ENCODE measurements around the gene COQ8B. TPM values are rescaled to one million over a fixed set of nuclear protein-coding genes. Genes with fewer than 3 reads are reported as not detected.

Gene COQ8B
- polyA plus RNA-seq, 1 donor (not counting 4 experiments of a cell fraction or from before 2014, with no cell fraction given) = 11.0 TPM

DNA sequence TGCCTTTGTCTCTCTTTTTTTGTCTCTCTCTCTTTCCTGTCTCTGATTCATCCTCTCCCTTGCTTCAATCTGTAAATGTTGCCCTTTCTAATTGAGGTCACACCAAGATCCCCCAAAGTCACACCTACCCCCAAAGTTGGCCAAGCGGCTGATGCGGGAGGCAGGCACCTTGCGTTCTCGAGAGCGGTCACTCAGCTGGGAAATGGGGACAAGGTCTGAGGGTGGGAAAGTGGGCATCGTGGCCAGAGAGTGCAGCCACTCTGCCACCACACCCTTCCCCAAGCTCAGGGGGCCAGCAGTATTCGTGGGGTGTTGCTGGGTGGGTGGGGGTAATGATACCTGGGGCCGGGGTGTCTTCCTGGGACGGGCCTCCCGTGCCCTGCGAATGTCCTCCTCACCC, 2.7 kb downstream of the COQ8B start:
- no peaks in the 10 kb centered on the region for H3K9me1 ChIP-seq (ENCODE audit: control insufficient read depth, extremely low read depth, insufficient read depth, low read length)
- dilution Hi-C loops (cut with MboI; ENCODE audit: extremely low pct_ligation_motif_present, low sequenced_read_pairs) = no loop called here
- peaks cover 18% of the 10 kb centered on the region for H3K79me2 ChIP-seq (ENCODE audit: control insufficient read depth, insufficient read depth, low read length)
- peaks cover 7% of the 10 kb centered on the region in 2 experiments for H3K36me3 ChIP-seq (ENCODE audit: control insufficient read depth in 2 of 2, extremely low read depth in 1 of 2, insufficient read depth in 2 of 2, low read length in 2 of 2)
- no peak overlapping the region for H2AFZ ChIP-seq (ENCODE audit: control insufficient read depth, low read length)
- H3K9me3 ChIP-seq (ENCODE audit: control insufficient read depth, low read depth, low read length) = no peaks in the 10 kb centered on the region
- FAIRE-seq (no peak), DNase-seq (ENCODE audit: low read depth, low spot score) (no peak)
- H3K9ac ChIP-seq (ENCODE audit: control insufficient read depth, extremely low read depth, insufficient read depth, low read length) = peak overlapping the region; percentile 100
- TF ChIP-seq, protein P1, sequence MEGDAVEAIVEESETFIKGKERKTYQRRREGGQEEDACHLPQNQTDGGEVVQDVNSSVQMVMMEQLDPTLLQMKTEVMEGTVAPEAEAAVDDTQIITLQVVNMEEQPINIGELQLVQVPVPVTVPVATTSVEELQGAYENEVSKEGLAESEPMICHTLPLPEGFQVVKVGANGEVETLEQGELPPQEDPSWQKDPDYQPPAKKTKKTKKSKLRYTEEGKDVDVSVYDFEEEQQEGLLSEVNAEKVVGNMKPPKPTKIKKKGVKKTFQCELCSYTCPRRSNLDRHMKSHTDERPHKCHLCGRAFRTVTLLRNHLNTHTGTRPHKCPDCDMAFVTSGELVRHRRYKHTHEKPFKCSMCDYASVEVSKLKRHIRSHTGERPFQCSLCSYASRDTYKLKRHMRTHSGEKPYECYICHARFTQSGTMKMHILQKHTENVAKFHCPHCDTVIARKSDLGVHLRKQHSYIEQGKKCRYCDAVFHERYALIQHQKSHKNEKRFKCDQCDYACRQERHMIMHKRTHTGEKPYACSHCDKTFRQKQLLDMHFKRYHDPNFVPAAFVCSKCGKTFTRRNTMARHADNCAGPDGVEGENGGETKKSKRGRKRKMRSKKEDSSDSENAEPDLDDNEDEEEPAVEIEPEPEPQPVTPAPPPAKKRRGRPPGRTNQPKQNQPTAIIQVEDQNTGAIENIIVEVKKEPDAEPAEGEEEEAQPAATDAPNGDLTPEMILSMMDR (optimal IDR thresholded peaks at IDR 0.05 in 1 of 3, IDR thresholded peaks at IDR 0.05 in 1 of 3, conservative IDR thresholded peaks at IDR 0.05 in 1 of 3; ENCODE audit: extremely low read depth in 1 of 3, insufficient read depth in 2 of 3, low read length in 3 of 3) = no peak
- no peak for TF ChIP-seq EZH2 (IDR thresholded peaks at IDR 0.05; ENCODE audit: low read length)
- no peaks in the 10 kb centered on the region for H3K27me3 ChIP-seq (ENCODE audit: control insufficient read depth, extremely low read depth, insufficient read depth, low read length)
- no peak overlapping the region for H3K27ac ChIP-seq (ENCODE audit: control insufficient read depth, insufficient read depth, low read length)
- peak overlapping the region; percentile 67 for H3K4me2 ChIP-seq (ENCODE audit: control insufficient read depth, extremely low read depth, insufficient read depth, low read depth, low read length)
- peaks cover 10% of the 10 kb centered on the region for H3K4me1 ChIP-seq (ENCODE audit: control insufficient read depth, extremely low read depth, insufficient read depth, low read length)
- no peaks in the 10 kb centered on the region for H4K20me1 ChIP-seq (ENCODE audit: control insufficient read depth, extremely low read depth, insufficient read depth, low read length)
- H3K4me3 ChIP-seq (ENCODE audit: control insufficient read depth in 2 of 3, extremely low read depth in 1 of 3, insufficient read depth in 2 of 3, low read depth in 1 of 3, low read length in 3 of 3) = peak overlapping the region in 1 of 3 experiments; percentile 53

DNA sequence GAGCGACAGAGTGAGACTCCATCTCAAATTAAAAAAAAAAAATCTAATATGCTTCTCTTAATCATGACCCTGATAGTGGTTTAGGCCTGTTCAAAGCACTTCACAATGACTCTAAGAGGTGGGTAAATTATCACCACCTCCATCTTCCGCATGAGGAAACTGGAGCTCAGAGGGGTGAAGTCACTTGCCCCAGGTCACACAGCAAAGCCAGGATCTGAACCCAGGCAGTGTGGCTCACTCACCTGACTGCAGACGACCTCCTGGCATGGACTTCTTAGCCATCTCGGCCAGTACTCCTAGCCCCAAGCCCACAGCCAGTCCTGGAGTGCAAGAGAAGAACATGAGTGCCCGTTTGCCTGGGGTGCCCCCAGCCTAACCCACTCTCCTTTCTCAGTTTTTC, 6.9 kb downstream of the COQ8B start:
- no peak overlapping the region for H2AFZ ChIP-seq (ENCODE audit: control insufficient read depth, low read length)
- TF ChIP-seq EZH2 (IDR thresholded peaks at IDR 0.05; ENCODE audit: low read length) = no peak
- TF ChIP-seq, protein P1 (optimal IDR thresholded peaks at IDR 0.05 in 1 of 3, IDR thresholded peaks at IDR 0.05 in 1 of 3, conservative IDR thresholded peaks at IDR 0.05 in 1 of 3; ENCODE audit: extremely low read depth in 1 of 3, insufficient read depth in 2 of 3, low read length in 3 of 3) = no peak
- no peak overlapping the region for H3K4me3 ChIP-seq (ENCODE audit: control insufficient read depth in 2 of 3, extremely low read depth in 1 of 3, insufficient read depth in 2 of 3, low read depth in 1 of 3, low read length in 3 of 3)
- no peaks in the 10 kb centered on the region for H3K27me3 ChIP-seq (ENCODE audit: control insufficient read depth, extremely low read depth, insufficient read depth, low read length)
- dilution Hi-C loops (cut with MboI; ENCODE audit: extremely low pct_ligation_motif_present, low sequenced_read_pairs) = no loop called here
- H3K9me1 ChIP-seq (ENCODE audit: control insufficient read depth, extremely low read depth, insufficient read depth, low read length) = no peaks in the 10 kb centered on the region
- peaks cover 16 to 27% of the 10 kb centered on the region in 2 experiments for H3K36me3 ChIP-seq (ENCODE audit: control insufficient read depth in 2 of 2, extremely low read depth in 1 of 2, insufficient read depth in 2 of 2, low read length in 2 of 2)
- DNase-seq (ENCODE audit: low read depth, low spot score) (no peak), FAIRE-seq (no peak)
- H3K9ac ChIP-seq (ENCODE audit: control insufficient read depth, extremely low read depth, insufficient read depth, low read length) = no peak overlapping the region
- no peaks in the 10 kb centered on the region for H3K9me3 ChIP-seq (ENCODE audit: control insufficient read depth, low read depth, low read length)
- no peak overlapping the region for H3K27ac ChIP-seq (ENCODE audit: control insufficient read depth, insufficient read depth, low read length)
- H3K4me2 ChIP-seq (ENCODE audit: control insufficient read depth, extremely low read depth, insufficient read depth, low read depth, low read length) = no peak overlapping the region
- H3K4me1 ChIP-seq (ENCODE audit: control insufficient read depth, extremely low read depth, insufficient read depth, low read length) = peaks cover 5% of the 10 kb centered on the region
- H4K20me1 ChIP-seq (ENCODE audit: control insufficient read depth, extremely low read depth, insufficient read depth, low read length) = no peaks in the 10 kb centered on the region
- H3K79me2 ChIP-seq (ENCODE audit: control insufficient read depth, insufficient read depth, low read length) = no peaks in the 10 kb centered on the region

Data from keratinocyte (primary cell).